Measurements from ENCODE around the gene IFITM5. TPM values are rescaled to one million over a fixed set of nuclear protein-coding genes. Genes with fewer than 3 reads are reported as not detected.
"Not testable (repeated sequence)": the region's sequence is repeated elsewhere in the genome, so short reads cannot be mapped to it uniquely, and the experiment has no call there.

Gene IFITM5
- total and polyA plus RNA-seq, 2 of the 4 experiments (the other 2 are of a cell fraction): not detected

DNA sequence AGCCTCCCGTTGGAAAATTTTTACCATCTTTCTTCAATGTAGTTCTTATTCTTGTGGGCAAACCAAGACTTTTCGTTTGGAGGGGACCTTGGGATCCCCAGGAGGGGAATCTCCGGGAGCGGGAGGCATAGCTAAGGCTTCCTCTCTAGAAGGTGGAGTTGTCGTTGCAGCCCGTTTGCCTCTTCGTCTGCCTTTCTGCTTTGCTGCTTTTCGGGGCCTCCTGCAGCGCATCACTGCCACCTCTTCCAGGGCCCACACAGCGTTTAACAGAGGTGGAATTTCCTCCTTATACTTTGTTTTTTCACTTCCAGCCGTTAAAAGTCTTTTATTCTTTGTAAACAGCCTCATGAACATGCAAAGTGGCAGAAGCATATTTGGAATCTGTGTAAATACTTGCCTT lies 24.8 kb upstream of the IFITM5 start:
- dilution Hi-C loops (cut with HindIII; ENCODE audit: low sequenced_read_pairs, unreplicated experiment) (no loop called here), in situ Hi-C loops (cut with MboI; ENCODE audit: low sequenced_read_pairs) (no loop called here), intact Hi-C loops (cut with micrococcal nuclease) (no loop called here)
- H3K9ac ChIP-seq (ENCODE audit: low read depth, low read length): no peak overlapping the region
- H3K4me2 ChIP-seq (ENCODE audit: low read depth, low read length): no peak overlapping the region; the same call in 1 of the 2 replicates
- H3K18ac ChIP-seq (ENCODE audit: low read depth, low read length): no peak overlapping the region; the same call in 1 of the 2 replicates
- ChIA-PET CTCF (interaction anchor here (1.0 kb wide), 1 partner anchor 12 kb away, joined by 3 read pairs; no protein-coding TSS in a partner anchor), POLR2A (ENCODE audit: unreplicated experiment) (no interaction called here)
- 0 out of 2 replicates have a peak, but pooled peaks cover 7% of the 10 kb centered on the region for H4K20me1 ChIP-seq (ENCODE audit: insufficient read depth, low read length)
- no peak overlapping the region for H2BK20ac ChIP-seq (ENCODE audit: low read depth, low read length)
- H3K27ac ChIP-seq (ENCODE audit: insufficient read depth, low read length): peak overlapping the region; percentile 12; the same call in 1 of the 2 replicates
- H4K91ac ChIP-seq (ENCODE audit: insufficient read depth, low read depth, low read length): 0 out of 2 replicates have a peak overlapping the region, but pooled peaks have one; percentile 14
- no peak overlapping the region for H3K4ac ChIP-seq (ENCODE audit: low read depth, low read length)
- H2AFZ ChIP-seq (replicated peaks; ENCODE audit: low read length, poor library complexity): peak overlapping the region; percentile 19
- peak overlapping the region in 1 of 2 experiments; percentile 41; a peak in 2 of 4 replicates for H4K8ac ChIP-seq (ENCODE audit: low read depth in 2 of 2, low read length in 2 of 2)
- no TSS peak for BruUV-seq (replicated peaks)
- no peak overlapping the region for H3K4me3 ChIP-seq (ENCODE audit: insufficient read depth, low read depth, low read length)
- DNase-seq (no peak), ATAC-seq (ENCODE audit: low read depth) (no peak)
- no CpG with 5 or more reads among the region's 11 CpGs for WGBS, 2 experiments (ENCODE audit: extremely low coverage in 2 of 2, insufficient read length in 1 of 2)
- TF ChIP-seq CEBPB (IDR thresholded peaks at IDR 0.05; ENCODE audit: low read depth, low read length) (no peak), POLR2A (IDR thresholded peaks at IDR 0.05; ENCODE audit: low read depth, low read length) (no peak), SMC3 (IDR thresholded peaks at IDR 0.05; ENCODE audit: low read depth, low read length) (no peak), RFX5 (IDR thresholded peaks at IDR 0.05; ENCODE audit: low read depth, low read length) (no peak), MXI1 (IDR thresholded peaks at IDR 0.05; ENCODE audit: borderline replicate concordance, low read depth, low read length) (no peak)
- TF ChIP-seq, protein P1, sequence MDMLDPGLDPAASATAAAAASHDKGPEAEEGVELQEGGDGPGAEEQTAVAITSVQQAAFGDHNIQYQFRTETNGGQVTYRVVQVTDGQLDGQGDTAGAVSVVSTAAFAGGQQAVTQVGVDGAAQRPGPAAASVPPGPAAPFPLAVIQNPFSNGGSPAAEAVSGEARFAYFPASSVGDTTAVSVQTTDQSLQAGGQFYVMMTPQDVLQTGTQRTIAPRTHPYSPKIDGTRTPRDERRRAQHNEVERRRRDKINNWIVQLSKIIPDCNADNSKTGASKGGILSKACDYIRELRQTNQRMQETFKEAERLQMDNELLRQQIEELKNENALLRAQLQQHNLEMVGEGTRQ (IDR thresholded peaks at IDR 0.05; ENCODE audit: low read depth, low read length): no peak
- no peak overlapping the region for H2AK5ac ChIP-seq (ENCODE audit: low read depth, low read length)
- no peaks in the 10 kb centered on the region for H3K9me3 ChIP-seq (ENCODE audit: control insufficient read depth, insufficient read depth, low read length)
- no peak overlapping the region for H2BK5ac ChIP-seq (ENCODE audit: low read depth, low read length, poor library complexity, severe bottlenecking)
- no peak overlapping the region for H3K56ac ChIP-seq (ENCODE audit: extremely low read depth, insufficient read depth, low read length)
- peaks cover 3% of the 10 kb centered on the region; the same call in 1 of the 2 replicates for H3K36me3 ChIP-seq (ENCODE audit: control insufficient read depth, insufficient read depth, low read length)
- no peaks in the 10 kb centered on the region for H3K9me1 ChIP-seq (ENCODE audit: insufficient read depth, low read length)
- peaks cover 16% of the 10 kb centered on the region for H3K4me1 ChIP-seq (ENCODE audit: control insufficient read depth, insufficient read depth, low read length)
- H3K23ac ChIP-seq (ENCODE audit: low read depth, low read length): no peak overlapping the region
- peak overlapping the region; percentile 40 for H4K5ac ChIP-seq (ENCODE audit: low read depth, low read length)
- H3K27me3 ChIP-seq (ENCODE audit: control insufficient read depth, insufficient read depth, low read length): no peaks in the 10 kb centered on the region
- no peak overlapping the region for H2BK15ac ChIP-seq (ENCODE audit: low read depth, low read length)
- no peak overlapping the region for H2BK120ac ChIP-seq (ENCODE audit: low read depth, low read length)
- peaks cover 0 to 7% of the 10 kb centered on the region in 2 experiments; a peak in 1 of 4 replicates for H3K79me1 ChIP-seq (ENCODE audit: low read depth in 1 of 2, low read length in 2 of 2)
- peak overlapping the region; percentile 42; the same call in 1 of the 2 replicates for H3K14ac ChIP-seq (replicated peaks; ENCODE audit: low read depth, low read length)
- H2AK9ac ChIP-seq (replicated peaks; ENCODE audit: low read depth, low read length, poor library complexity): no peak overlapping the region

DNA sequence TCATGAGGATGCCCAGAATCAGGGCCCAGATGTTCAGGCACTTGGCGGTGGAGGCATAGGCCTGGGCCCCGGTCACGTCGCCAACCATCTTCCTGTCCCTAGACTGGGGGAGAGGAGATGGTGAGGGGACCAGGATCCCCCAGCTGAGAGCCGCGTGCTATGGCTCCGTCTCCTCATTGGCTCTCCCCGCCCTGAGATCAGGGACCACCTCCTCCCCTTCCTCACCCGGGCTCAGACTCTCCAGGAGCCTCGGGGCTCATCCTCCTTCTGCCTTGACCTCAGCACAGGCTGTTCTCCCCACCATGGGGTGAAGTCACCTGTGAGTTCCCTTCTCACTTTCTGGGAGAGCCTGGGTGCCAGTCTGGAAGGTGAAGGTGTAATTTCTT lies 20.6 kb upstream of the IFITM5 start:
- H3K9me3 ChIP-seq (ENCODE audit: control insufficient read depth, insufficient read depth, low read length); H2AFZ ChIP-seq (replicated peaks; ENCODE audit: low read length, poor library complexity); BruUV-seq (replicated peaks); dilution Hi-C loops (cut with HindIII; ENCODE audit: low sequenced_read_pairs, unreplicated experiment); CTCF ChIA-PET; POLR2A ChIA-PET (ENCODE audit: unreplicated experiment); H4K20me1 ChIP-seq (ENCODE audit: insufficient read depth, low read length); H3K36me3 ChIP-seq (ENCODE audit: control insufficient read depth, insufficient read depth, low read length); intact Hi-C loops (cut with micrococcal nuclease); H2BK120ac ChIP-seq (ENCODE audit: low read depth, low read length); H2BK15ac ChIP-seq (ENCODE audit: low read depth, low read length); DNase-seq; H3K27me3 ChIP-seq (ENCODE audit: control insufficient read depth, insufficient read depth, low read length); H2AK9ac ChIP-seq (replicated peaks; ENCODE audit: low read depth, low read length, poor library complexity); in situ Hi-C loops (cut with MboI; ENCODE audit: low sequenced_read_pairs); H2BK20ac ChIP-seq (ENCODE audit: low read depth, low read length); H3K9me1 ChIP-seq (ENCODE audit: insufficient read depth, low read length): not testable (repeated sequence)
- no CpG with 5 or more reads among the region's 10 CpGs for whole genome bisulfite sequencing, 2 experiments (ENCODE audit: extremely low coverage in 2 of 2, insufficient read length in 1 of 2)
- Histone ChIP-seq H3K56ac (ENCODE audit: extremely low read depth, insufficient read depth, low read length) (peak overlapping the region; percentile 71), H2BK5ac (ENCODE audit: low read depth, low read length, poor library complexity, severe bottlenecking) (peak overlapping the region; percentile 93), H3K4ac (ENCODE audit: low read depth, low read length) (peak overlapping the region; percentile 89), H4K5ac (ENCODE audit: low read depth, low read length) (peak overlapping the region; percentile 81), H3K18ac (ENCODE audit: low read depth, low read length) (peak overlapping the region; percentile 92), H2AK5ac (ENCODE audit: low read depth, low read length) (peak overlapping the region; percentile 88), H4K8ac (ENCODE audit: low read depth in 2 of 2, low read length in 2 of 2) (peak overlapping the region; percentile 53 to 67; a peak in 3 of 4 replicates), H3K4me2 (ENCODE audit: low read depth, low read length) (peak overlapping the region; percentile 99), H3K79me1 (ENCODE audit: low read depth in 1 of 2, low read length in 2 of 2) (peaks cover 5 to 14% of the 10 kb centered on the region in 2 experiments; a peak in 2 of 4 replicates), H3K14ac (replicated peaks; ENCODE audit: low read depth, low read length) (peak overlapping the region; percentile 99), H3K4me1 (ENCODE audit: control insufficient read depth, insufficient read depth, low read length) (peaks cover 15% of the 10 kb centered on the region), H3K27ac (ENCODE audit: insufficient read depth, low read length) (peak overlapping the region; percentile 97), H3K23ac (ENCODE audit: low read depth, low read length) (peak overlapping the region; percentile 99; the same call in 1 of the 2 replicates), H3K4me3 (ENCODE audit: insufficient read depth, low read depth, low read length) (peak overlapping the region; percentile 64), H3K9ac (ENCODE audit: low read depth, low read length) (peak overlapping the region; percentile 83), H4K91ac (ENCODE audit: insufficient read depth, low read depth, low read length) (peak overlapping the region; percentile 92)
- ATAC-seq (ENCODE audit: low read depth): peak; percentile 4
